Adrenal gland (tissue), 5 donors: ENCODE data around the gene KLF15.

Experiments used
- POLR2A ChIP-seq, 2 donors: fragments of 450-650 bp; IDR thresholded peaks; one replicate each; pipeline ENCODE4 v1.6.1; 2017; ENCODE audit warnings: antibody characterized with exemption in 2 of 2, mild to moderate bottlenecking in 2 of 2, moderate library complexity in 1 of 2
- TF ChIP-seq, protein P1 (sequence below), 6 experiments: fragments of 450-650 bp in 4 of 6; fragments of 200-600 bp in 2 of 6; sonication (generic) in 1 of 6; IDR thresholded peaks; 1 replicate in 5 of 6; 2 replicates in 1 of 6; pipeline versions ENCODE4 v1.5.1 to v1.8.0; 2016 to 2021; ENCODE audit warnings: antibody characterized with exemption in 6 of 6, mild to moderate bottlenecking in 2 of 6, moderate library complexity in 1 of 6
- donor health status: DM: no; HTN: no; CAD: no.

GRCh38 chr3:126364731-126365301 lies 7.6 kb upstream of the KLF15 start:
- TF ChIP-seq, protein P1, sequence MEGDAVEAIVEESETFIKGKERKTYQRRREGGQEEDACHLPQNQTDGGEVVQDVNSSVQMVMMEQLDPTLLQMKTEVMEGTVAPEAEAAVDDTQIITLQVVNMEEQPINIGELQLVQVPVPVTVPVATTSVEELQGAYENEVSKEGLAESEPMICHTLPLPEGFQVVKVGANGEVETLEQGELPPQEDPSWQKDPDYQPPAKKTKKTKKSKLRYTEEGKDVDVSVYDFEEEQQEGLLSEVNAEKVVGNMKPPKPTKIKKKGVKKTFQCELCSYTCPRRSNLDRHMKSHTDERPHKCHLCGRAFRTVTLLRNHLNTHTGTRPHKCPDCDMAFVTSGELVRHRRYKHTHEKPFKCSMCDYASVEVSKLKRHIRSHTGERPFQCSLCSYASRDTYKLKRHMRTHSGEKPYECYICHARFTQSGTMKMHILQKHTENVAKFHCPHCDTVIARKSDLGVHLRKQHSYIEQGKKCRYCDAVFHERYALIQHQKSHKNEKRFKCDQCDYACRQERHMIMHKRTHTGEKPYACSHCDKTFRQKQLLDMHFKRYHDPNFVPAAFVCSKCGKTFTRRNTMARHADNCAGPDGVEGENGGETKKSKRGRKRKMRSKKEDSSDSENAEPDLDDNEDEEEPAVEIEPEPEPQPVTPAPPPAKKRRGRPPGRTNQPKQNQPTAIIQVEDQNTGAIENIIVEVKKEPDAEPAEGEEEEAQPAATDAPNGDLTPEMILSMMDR (IDR thresholded peaks at IDR 0.05), result no peak
- no peak for TF ChIP-seq POLR2A (IDR thresholded peaks at IDR 0.05)
